Measurements from ENCODE around the gene CYB5R2.

CYB5R2 gene

GRCh38 chr11:7686761-7687160 is 13.5 kb upstream of the CYB5R2 start:
- in situ Hi-C loops (cut with MboI; ENCODE audit: low pct_unique_long_range_greater_than_20kb, low sequenced_read_pairs, unreplicated experiment): loop anchor here (10.0 kb wide), 2 partner anchors 252 to 332 kb away; no protein-coding TSS in a partner anchor
- TF ChIP-seq CTCF (IDR thresholded peaks at IDR 0.05; ENCODE audit: extremely low read depth, insufficient read depth, missing control alignments): no peak
- no peak for DNase-seq (ENCODE audit: low spot score)

GRCh38 chr11:7683571-7683970 is 10.3 kb upstream of the CYB5R2 start:
- DNase-seq (ENCODE audit: low spot score): no peak
- in situ Hi-C loops (cut with MboI; ENCODE audit: low pct_unique_long_range_greater_than_20kb, low sequenced_read_pairs, unreplicated experiment): loop anchor here (10.0 kb wide), 2 partner anchors 249 to 329 kb away; no protein-coding TSS in a partner anchor
- no peak for TF ChIP-seq CTCF (IDR thresholded peaks at IDR 0.05; ENCODE audit: extremely low read depth, insufficient read depth, missing control alignments)

DNA sequence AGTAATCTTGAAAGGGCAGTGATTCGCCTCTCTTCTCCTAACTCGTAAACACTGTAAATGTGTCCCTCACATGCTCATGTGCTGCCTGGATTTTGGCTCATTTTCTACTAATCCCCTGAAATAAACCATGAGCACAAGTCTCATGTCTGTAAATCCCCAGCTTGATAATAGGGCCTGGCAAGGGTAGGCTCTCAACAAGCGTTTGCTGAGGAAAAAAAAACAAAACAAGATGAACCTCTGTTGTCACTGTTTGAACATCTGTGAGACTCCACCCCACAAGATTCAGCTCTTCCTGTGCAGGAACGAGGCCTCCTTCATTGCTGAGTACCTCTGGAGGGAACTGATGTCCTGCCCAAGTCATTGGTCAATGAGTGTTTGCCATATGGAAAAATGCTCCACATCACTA is 4.5 kb upstream of the CYB5R2 start:
- DNase-seq (ENCODE audit: low spot score): no peak

DNA sequence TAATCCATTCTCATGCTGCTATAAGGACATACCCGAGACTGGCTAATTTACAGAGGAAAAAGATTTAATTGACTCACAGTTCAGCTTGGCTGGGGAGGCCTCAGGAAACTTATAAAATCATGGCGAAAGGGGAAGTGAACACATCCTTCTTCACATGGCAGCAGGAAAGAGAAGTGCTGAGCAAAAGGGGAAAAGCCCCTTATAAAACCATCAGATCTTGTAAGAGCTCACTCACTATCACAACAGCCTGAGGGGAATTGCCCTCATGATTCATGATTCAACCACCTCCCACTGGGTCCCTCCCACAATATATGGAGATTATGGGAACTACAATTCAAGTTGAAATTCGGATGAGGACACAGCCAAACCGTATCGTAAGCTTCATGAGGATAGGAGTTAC is 3.8 kb upstream of the CYB5R2 start:
- DNase-seq (ENCODE audit: low spot score): no peak
- in situ Hi-C loops (cut with MboI; ENCODE audit: low pct_unique_long_range_greater_than_20kb, low sequenced_read_pairs, unreplicated experiment): no loop called here
- TF ChIP-seq CTCF (IDR thresholded peaks at IDR 0.05; ENCODE audit: extremely low read depth, insufficient read depth, missing control alignments): no peak

More for the DNA sequence above, 4.5 kb upstream of the CYB5R2 start:
- in situ Hi-C loops (cut with MboI; ENCODE audit: low pct_unique_long_range_greater_than_20kb, low sequenced_read_pairs, unreplicated experiment): no loop called here
- TF ChIP-seq CTCF (IDR thresholded peaks at IDR 0.05; ENCODE audit: extremely low read depth, insufficient read depth, missing control alignments): no peak

DNA sequence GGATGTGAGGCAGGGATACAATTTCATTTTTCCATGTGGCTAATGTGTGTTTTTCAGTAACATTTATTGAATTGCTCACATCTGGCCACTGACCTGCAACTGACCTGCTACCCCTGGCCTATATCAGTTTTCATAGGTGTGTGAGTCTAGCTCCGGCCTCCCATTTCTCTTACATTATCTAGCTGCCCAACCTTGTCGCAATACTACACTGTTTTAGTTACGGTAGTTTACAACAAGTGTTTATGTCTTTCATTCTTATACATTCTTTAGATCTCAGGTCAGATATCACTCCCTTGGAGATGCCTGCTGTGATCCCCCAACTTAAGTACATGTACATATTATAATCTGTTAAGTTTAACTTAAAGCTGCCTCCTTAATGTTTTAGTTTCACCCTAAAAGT is 2.3 kb upstream of the CYB5R2 start:
- in situ Hi-C loops (cut with MboI; ENCODE audit: low pct_unique_long_range_greater_than_20kb, low sequenced_read_pairs, unreplicated experiment): no loop called here
- DNase-seq (ENCODE audit: low spot score): no peak
- TF ChIP-seq CTCF (IDR thresholded peaks at IDR 0.05; ENCODE audit: extremely low read depth, insufficient read depth, missing control alignments): no peak

DNA sequence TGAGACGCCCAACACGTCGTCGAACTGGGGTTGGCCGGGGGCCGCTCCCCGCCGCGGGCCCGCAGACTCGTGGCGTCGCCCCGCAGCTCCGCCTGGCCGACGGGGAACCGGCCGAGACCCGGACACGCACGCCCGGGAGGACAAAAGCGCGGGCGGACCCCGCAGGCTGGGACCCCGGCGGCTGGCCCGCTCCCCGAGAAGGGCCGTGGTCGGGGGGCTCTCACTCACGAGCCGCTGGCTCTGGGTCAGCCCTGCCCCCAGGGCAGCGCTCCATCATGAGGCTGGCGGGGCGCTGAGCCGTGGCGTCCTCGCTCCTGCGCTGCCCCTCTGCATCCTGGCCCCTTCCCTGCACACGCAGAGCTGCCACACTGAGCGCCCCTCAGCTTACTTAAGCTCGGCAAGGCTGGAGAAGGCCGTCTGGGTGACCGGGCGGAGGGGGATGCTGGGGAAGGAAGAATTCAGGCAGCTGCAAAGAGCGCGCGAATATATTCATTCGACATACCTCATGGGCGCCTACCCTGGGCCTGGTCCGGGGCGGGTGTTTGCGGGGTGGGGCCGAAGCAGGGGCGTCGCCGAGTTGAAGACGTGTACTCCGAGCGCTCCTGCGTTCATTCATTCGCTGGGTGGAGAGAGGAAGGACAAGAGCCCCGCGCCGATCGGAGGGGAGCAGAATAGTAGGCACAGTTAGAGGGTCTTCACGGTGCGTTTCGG is 579 bp upstream of the CYB5R2 start:
- no peak for TF ChIP-seq CTCF (IDR thresholded peaks at IDR 0.05; ENCODE audit: extremely low read depth, insufficient read depth, missing control alignments)
- in situ Hi-C loops (cut with MboI; ENCODE audit: low pct_unique_long_range_greater_than_20kb, low sequenced_read_pairs, unreplicated experiment): no loop called here
- DNase-seq (ENCODE audit: low spot score): peak; percentile 55

All from GM13977 (cell line).